ACC112 (cell line): ENCODE results near the gene ACTN1.

ENCODE experiments used
- H2AFZ ChIP-seq: fragments of 200-600 bp; sonication (generic); one replicate; pipeline ENCODE4 v1.6.0; 2017; ENCODE audit warnings: antibody characterized with exemption, low read length; ENCODE audit not compliant: unreplicated experiment
- H3K27ac ChIP-seq: fragments of 200-600 bp; sonication (generic); 2 replicates; pipeline ENCODE4 v1.5.1; 2014; ENCODE audit warnings: low read depth, mild to moderate bottlenecking, antibody characterized with exemption, low read length, moderate library complexity
- H3K27me3 ChIP-seq: fragments of 200-600 bp; sonication (generic); 2 replicates; pipeline ENCODE4 v1.6.1; 2014; ENCODE audit warnings: mild to moderate bottlenecking, antibody characterized with exemption, low read length, moderate library complexity, mixed read lengths; ENCODE audit not compliant: insufficient read depth
- H3K36me3 ChIP-seq: fragments of 200-600 bp; sonication (generic); 2 replicates; pipeline ENCODE4 v1.6.1; 2016; ENCODE audit warnings: mild to moderate bottlenecking, antibody characterized with exemption, low read length, moderate library complexity, mixed read lengths; ENCODE audit not compliant: insufficient read depth
- H3K4me1 ChIP-seq: fragments of 200-600 bp; sonication (generic); one replicate; pipeline ENCODE4 v1.6.1; 2016; ENCODE audit warnings: low read length, mixed read lengths; ENCODE audit not compliant: insufficient read depth, unreplicated experiment, control insufficient read depth
- H3K4me3 ChIP-seq: fragments of 200-600 bp; sonication (generic); 2 replicates; pipeline ENCODE4 v1.5.1; 2014; ENCODE audit warnings: mild to moderate bottlenecking, low read depth, low read length
- H3K79me2 ChIP-seq: fragments of 200-600 bp; sonication (generic); one replicate; pipeline ENCODE4 v1.6.0; 2016; ENCODE audit warnings: low read length; ENCODE audit not compliant: control insufficient read depth, unreplicated experiment, insufficient read depth

Gene ACTN1

DNA sequence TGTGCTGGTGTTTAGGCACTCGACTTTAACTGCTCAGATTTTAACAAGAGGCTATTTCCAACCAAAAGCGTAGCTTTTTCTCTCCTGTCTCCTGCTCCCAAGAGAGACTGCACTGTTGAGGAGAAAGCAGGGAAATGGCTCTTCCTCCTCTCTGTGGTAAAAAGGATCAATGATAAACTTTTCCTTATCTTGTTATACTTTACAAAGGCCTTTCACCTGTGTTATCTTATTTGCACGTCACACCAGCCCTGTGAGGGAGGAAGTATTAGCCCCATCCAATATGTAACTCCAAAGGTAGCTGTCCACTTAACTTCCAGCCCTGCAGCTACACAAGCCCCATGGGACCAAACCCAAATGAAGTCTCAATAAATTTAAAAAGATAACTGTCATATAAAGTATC lies 153.4 kb downstream of the ACTN1 start:
- Histone ChIP-seq H3K4me1 (no peaks in the 10 kb centered on the region), H3K27ac (no peak overlapping the region), H3K36me3 (no peaks in the 10 kb centered on the region), H2AFZ (no peak overlapping the region), H3K79me2 (no peaks in the 10 kb centered on the region), H3K27me3 (no peaks in the 10 kb centered on the region), H3K4me3 (no peak overlapping the region)

DNA sequence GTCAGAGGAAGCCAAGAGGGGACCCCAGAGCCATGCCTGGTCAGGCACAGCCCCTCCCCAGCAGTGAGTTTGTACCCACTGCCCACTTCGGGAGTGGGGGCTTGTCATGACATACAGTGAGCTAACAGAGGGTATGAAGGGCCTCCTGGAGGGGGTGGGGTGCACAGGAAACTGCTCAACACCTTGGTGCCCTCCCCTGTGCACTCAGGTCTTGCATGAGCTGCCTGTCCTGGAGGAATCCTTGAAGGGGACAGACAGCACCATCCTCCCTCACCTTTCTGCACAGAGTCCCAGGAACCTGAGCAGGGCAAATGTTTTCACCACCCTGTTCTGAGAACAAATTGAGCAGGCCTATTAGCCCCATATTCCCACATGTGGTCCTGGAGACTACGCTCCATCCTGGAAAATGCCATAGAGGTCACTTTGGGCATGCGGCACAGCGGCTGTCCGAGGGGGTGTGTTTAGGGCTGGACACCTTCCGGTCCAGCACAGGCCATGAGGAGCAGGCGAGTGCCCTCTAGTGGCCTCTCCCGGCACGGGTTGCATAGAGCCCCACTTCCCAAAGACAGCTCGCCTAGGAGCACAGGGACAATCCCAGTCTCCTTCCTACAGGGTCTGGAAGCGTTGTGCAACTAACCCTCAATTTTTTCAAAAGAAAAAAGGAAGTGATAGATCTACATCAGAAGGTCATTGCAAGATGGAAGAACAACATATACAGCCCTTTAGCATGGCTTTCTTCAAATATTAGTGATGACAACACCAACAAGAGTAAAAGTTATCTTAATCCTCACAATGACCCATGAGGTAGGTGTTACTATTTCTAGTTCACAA lies 154.4 kb downstream of the ACTN1 start:
- no peaks in the 10 kb centered on the region for H3K4me1 ChIP-seq
- no peaks in the 10 kb centered on the region for H3K79me2 ChIP-seq
- H3K4me3 ChIP-seq = no peak overlapping the region
- peak overlapping the region; percentile 83 for H2AFZ ChIP-seq
- no peaks in the 10 kb centered on the region for H3K27me3 ChIP-seq
- H3K36me3 ChIP-seq = no peaks in the 10 kb centered on the region
- H3K27ac ChIP-seq = no peak overlapping the region

DNA sequence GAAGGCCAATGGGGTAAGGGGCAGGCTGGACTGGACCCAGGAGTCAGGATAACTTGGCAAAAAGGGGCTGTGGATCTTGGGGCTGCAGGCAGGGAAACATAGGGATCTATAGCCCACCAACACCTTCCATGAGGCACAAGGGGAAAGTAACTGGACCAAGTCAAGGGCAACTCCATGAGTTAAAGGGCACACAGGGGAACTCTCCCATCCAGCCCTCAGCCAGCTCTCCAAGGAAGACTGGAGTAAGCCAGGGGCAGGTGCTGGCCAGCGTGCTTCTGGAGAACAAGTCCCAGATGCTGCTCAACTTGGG lies 154.9 kb downstream of the ACTN1 start:
- Histone ChIP-seq H2AFZ (peak overlapping the region; percentile 83), H3K4me1 (peaks cover 3% of the 10 kb centered on the region), H3K27me3 (no peaks in the 10 kb centered on the region), H3K79me2 (no peaks in the 10 kb centered on the region), H3K36me3 (no peaks in the 10 kb centered on the region), H3K4me3 (no peak overlapping the region), H3K27ac (no peak overlapping the region)
